Measurements from ENCODE around the gene CLCF1.
"Not testable (repeated sequence)": the region's sequence is repeated elsewhere in the genome, so short reads cannot be mapped to it uniquely, and the experiment has no call there.

CLCF1 gene

GRCh38 chr11:67407688-67408163, 34.3 kb upstream of the CLCF1 start:
- no peaks in the 10 kb centered on the region for H3K36me3 ChIP-seq (ENCODE audit: insufficient read depth, low read length)
- no peak overlapping the region for H3K4me3 ChIP-seq (ENCODE audit: low read depth, low read length)
- H2AFZ ChIP-seq (ENCODE audit: low read length, unreplicated experiment) = no peak overlapping the region
- no peaks in the 10 kb centered on the region for H3K4me1 ChIP-seq (ENCODE audit: control insufficient read depth, insufficient read depth, low read length, unreplicated experiment)
- no peak overlapping the region for H3K27ac ChIP-seq (ENCODE audit: low read depth, low read length)
- H3K27me3 ChIP-seq (ENCODE audit: insufficient read depth, low read length) = peaks cover 22% of the 10 kb centered on the region
- no peaks in the 10 kb centered on the region for H3K79me2 ChIP-seq (ENCODE audit: control insufficient read depth, insufficient read depth, low read length, unreplicated experiment)

GRCh38 chr11:67406969-67407687, 33.7 kb upstream of the CLCF1 start:
- Histone ChIP-seq H2AFZ (ENCODE audit: low read length, unreplicated experiment) (no peak overlapping the region), H3K79me2 (ENCODE audit: control insufficient read depth, insufficient read depth, low read length, unreplicated experiment) (no peaks in the 10 kb centered on the region)

DNA sequence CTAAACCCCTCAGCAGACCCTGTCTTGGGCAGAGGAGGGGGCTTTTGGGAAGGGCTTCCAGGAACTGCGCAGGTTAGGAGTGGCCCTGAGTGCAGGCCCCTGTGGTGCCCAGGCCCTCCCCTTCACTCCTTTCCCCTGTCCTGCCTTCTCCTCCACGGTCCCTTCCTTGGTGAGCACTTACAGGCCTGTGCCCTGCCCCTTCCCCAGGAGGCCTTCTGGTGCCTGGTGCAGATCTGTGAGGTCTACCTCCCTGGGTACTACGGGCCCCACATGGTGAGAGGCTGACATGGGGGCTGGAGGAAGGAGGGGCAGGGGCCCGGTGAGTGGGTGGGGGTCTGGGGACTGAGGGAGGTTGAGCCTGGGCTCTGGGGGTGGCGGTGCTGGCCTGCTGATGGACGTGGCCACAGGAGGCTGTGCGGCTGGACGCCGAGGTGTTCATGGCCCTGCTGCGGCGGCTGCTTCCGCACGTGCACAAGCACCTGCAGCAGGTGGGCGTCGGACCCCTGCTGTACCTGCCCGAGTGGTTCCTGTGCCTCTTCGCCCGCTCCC, 33.1 kb upstream of the CLCF1 start:
- H3K27me3 ChIP-seq (ENCODE audit: insufficient read depth, low read length) = peaks cover 20% of the 10 kb centered on the region
- no peak overlapping the region for H3K4me3 ChIP-seq (ENCODE audit: low read depth, low read length)
- H3K4me1 ChIP-seq (ENCODE audit: control insufficient read depth, insufficient read depth, low read length, unreplicated experiment) = peaks cover 4% of the 10 kb centered on the region
- H3K27ac ChIP-seq (ENCODE audit: low read depth, low read length) = no peak overlapping the region
- no peak overlapping the region for H2AFZ ChIP-seq (ENCODE audit: low read length, unreplicated experiment)
- peaks cover under 1% of the 10 kb centered on the region for H3K79me2 ChIP-seq (ENCODE audit: control insufficient read depth, insufficient read depth, low read length, unreplicated experiment)
- no peaks in the 10 kb centered on the region for H3K36me3 ChIP-seq (ENCODE audit: insufficient read depth, low read length)

More at GRCh38 chr11:67406969-67407687, 33.7 kb upstream of the CLCF1 start:
- peaks cover 22% of the 10 kb centered on the region for H3K27me3 ChIP-seq (ENCODE audit: insufficient read depth, low read length)
- no peak overlapping the region for H3K4me3 ChIP-seq (ENCODE audit: low read depth, low read length)
- H3K27ac ChIP-seq (ENCODE audit: low read depth, low read length) = no peak overlapping the region
- no peaks in the 10 kb centered on the region for H3K36me3 ChIP-seq (ENCODE audit: insufficient read depth, low read length)
- H3K4me1 ChIP-seq (ENCODE audit: control insufficient read depth, insufficient read depth, low read length, unreplicated experiment) = peaks cover 1% of the 10 kb centered on the region

GRCh38 chr11:67405688-67406339, 32.4 kb upstream of the CLCF1 start:
- no peak overlapping the region for H3K27ac ChIP-seq (ENCODE audit: low read depth, low read length)
- H3K36me3 ChIP-seq (ENCODE audit: insufficient read depth, low read length) = no peaks in the 10 kb centered on the region
- peaks cover 14% of the 10 kb centered on the region; the same call in 1 of the 2 replicates for H3K27me3 ChIP-seq (ENCODE audit: insufficient read depth, low read length)
- H3K4me3 ChIP-seq (ENCODE audit: low read depth, low read length) = no peak overlapping the region
- H2AFZ ChIP-seq (ENCODE audit: low read length, unreplicated experiment) = no peak overlapping the region
- peaks cover 4% of the 10 kb centered on the region for H3K4me1 ChIP-seq (ENCODE audit: control insufficient read depth, insufficient read depth, low read length, unreplicated experiment)
- peaks cover 7% of the 10 kb centered on the region for H3K79me2 ChIP-seq (ENCODE audit: control insufficient read depth, insufficient read depth, low read length, unreplicated experiment)

- peaks cover 8% of the 10 kb centered on the region; the same call in 1 of the 2 replicates for H3K27me3 ChIP-seq (ENCODE audit: insufficient read depth, low read length)
- no peak overlapping the region for H3K4me3 ChIP-seq (ENCODE audit: low read depth, low read length)
- H3K79me2 ChIP-seq (ENCODE audit: control insufficient read depth, insufficient read depth, low read length, unreplicated experiment) = peaks cover 13% of the 10 kb centered on the region
- H3K27ac ChIP-seq (ENCODE audit: low read depth, low read length) = no peak overlapping the region
- H2AFZ ChIP-seq (ENCODE audit: low read length, unreplicated experiment) = no peak overlapping the region
- H3K36me3 ChIP-seq (ENCODE audit: insufficient read depth, low read length) = peaks cover 1% of the 10 kb centered on the region; the same call in 1 of the 2 replicates
- peaks cover 10% of the 10 kb centered on the region for H3K4me1 ChIP-seq (ENCODE audit: control insufficient read depth, insufficient read depth, low read length, unreplicated experiment)
These were observed 31.8 kb upstream of the CLCF1 start for GRCh38 chr11:67405196-67405567.

- Histone ChIP-seq H3K4me3 (ENCODE audit: low read depth, low read length) (no peak overlapping the region), H3K4me1 (ENCODE audit: control insufficient read depth, insufficient read depth, low read length, unreplicated experiment) (peaks cover 12% of the 10 kb centered on the region), H3K36me3 (ENCODE audit: insufficient read depth, low read length) (peaks cover 2% of the 10 kb centered on the region; the same call in 1 of the 2 replicates), H3K27me3 (ENCODE audit: insufficient read depth, low read length) (peaks cover 3% of the 10 kb centered on the region; the same call in 1 of the 2 replicates), H3K79me2 (ENCODE audit: control insufficient read depth, insufficient read depth, low read length, unreplicated experiment) (peaks cover 15% of the 10 kb centered on the region), H2AFZ (ENCODE audit: low read length, unreplicated experiment) (no peak overlapping the region), H3K27ac (ENCODE audit: low read depth, low read length) (no peak overlapping the region)
These were observed 31.3 kb upstream of the CLCF1 start for GRCh38 chr11:67404515-67405195.

DNA sequence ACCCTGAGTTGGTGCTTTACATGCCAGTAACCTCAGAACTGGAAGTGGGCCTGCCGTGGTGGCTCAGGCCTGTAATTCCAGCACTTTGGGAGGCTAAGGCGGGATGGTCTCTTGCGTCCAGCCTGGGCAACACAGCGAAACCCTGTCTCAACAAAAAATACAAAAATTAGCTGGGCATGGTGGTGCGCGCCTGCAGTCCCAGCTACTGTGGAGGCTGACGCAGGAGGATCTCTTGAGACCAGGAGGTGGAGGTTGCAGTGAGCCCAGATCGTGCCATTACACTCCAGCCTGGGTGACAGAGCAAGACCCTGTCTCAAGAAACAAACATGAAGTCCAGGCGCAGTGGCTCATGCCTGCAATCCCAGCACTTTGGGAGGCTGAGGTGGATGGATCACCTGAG, 29.7 kb upstream of the CLCF1 start:
- not testable (repeated sequence) for H3K27ac ChIP-seq (ENCODE audit: low read depth, low read length)

DNA sequence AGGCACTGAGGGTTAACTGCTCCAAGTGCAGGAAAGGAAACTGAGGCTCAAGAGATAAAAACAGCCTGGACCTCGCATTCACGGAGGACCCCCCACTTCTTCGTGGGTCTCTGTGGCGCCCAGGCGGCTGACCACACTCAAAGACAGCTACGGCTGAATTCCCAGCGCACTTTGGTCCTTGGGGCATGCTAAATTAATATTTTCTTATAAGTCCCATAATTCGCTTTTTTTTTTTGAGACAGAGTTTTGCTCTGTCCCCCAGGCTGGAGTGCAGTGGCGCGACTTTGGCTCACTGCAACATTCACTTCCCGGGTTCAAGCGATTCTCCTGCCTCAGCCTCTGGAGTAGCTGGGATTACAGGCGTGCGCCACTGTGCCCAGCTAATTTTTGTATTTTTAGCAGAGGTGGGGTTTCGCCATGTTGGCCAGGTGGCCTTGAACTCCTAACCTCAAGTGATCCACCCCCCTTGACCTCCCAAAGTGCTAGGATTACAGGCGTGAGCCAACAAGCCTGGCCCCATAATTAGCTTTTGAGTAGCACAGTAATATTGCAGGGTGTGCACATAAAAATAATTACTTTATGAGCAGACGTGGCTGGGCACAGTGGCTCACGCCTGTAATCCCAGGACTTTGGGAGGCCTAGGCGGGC, 28.9 kb upstream of the CLCF1 start:
- H3K27me3 ChIP-seq (ENCODE audit: insufficient read depth, low read length); H3K36me3 ChIP-seq (ENCODE audit: insufficient read depth, low read length): not testable (repeated sequence)
- peaks cover 15% of the 10 kb centered on the region for H3K79me2 ChIP-seq (ENCODE audit: control insufficient read depth, insufficient read depth, low read length, unreplicated experiment)
- H3K27ac ChIP-seq (ENCODE audit: low read depth, low read length) = peak overlapping the region; percentile 68
- H3K4me1 ChIP-seq (ENCODE audit: control insufficient read depth, insufficient read depth, low read length, unreplicated experiment) = peaks cover 12% of the 10 kb centered on the region
- peak overlapping the region; percentile 98 for H2AFZ ChIP-seq (ENCODE audit: low read length, unreplicated experiment)
- peak overlapping the region; percentile 68 for H3K4me3 ChIP-seq (ENCODE audit: low read depth, low read length)

More for the DNA sequence above, 29.7 kb upstream of the CLCF1 start:
- not testable (repeated sequence) for H2AFZ ChIP-seq (ENCODE audit: low read length, unreplicated experiment); H3K27me3 ChIP-seq (ENCODE audit: insufficient read depth, low read length); H3K4me3 ChIP-seq (ENCODE audit: low read depth, low read length); H3K36me3 ChIP-seq (ENCODE audit: insufficient read depth, low read length)
- Histone ChIP-seq H3K4me1 (ENCODE audit: control insufficient read depth, insufficient read depth, low read length, unreplicated experiment) (peaks cover 12% of the 10 kb centered on the region), H3K79me2 (ENCODE audit: control insufficient read depth, insufficient read depth, low read length, unreplicated experiment) (peaks cover 15% of the 10 kb centered on the region)

DNA sequence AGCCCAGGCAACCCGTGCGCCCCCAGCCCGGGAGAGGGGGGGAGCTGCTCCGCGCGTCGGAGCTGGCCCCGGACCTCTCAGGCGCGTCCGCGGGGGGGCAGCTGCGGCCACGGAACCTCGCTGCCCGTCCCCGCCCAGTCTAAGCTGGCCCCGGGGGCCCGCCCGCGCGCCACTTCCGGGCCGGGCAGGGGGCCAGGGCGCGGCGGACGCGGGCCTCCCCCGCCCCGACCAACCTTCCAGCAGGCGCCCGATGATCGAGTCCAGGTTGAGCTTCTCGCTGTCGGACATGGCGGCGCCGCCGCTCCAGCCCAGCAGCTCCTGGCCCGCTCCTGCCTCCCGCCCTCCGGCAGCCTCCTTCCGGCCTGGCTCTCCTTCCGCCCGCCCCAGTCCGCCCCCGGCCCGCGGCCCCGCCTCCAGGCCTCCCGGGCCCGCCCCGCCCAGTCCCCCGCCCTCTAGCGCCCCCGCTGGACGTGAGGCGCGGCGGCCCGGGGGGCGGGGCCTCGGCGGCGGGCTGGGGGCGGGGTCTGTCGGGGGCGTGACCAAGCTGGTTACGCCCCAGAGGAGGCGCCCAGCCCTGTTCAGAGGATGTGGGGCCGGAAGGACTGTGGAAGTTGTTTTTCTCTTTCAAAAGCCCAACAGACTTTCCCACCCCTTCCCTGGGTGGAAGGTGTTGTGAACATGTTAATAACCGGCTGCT, 28.2 kb upstream of the CLCF1 start, which contains the start of gene PPP1CA:
Gene PPP1CA, minus strand, starts transcription at position 364 of the 697 bp plus-strand sequence. Its CDS starts 76 bp downstream, at position 288.
- Histone ChIP-seq H3K36me3 (ENCODE audit: insufficient read depth, low read length) (peaks cover 2% of the 10 kb centered on the region; the same call in 1 of the 2 replicates), H3K79me2 (ENCODE audit: control insufficient read depth, insufficient read depth, low read length, unreplicated experiment) (peaks cover 15% of the 10 kb centered on the region), H3K27ac (ENCODE audit: low read depth, low read length) (peak within 1 kb of the TSS; percentile 89), H3K4me3 (ENCODE audit: low read depth, low read length) (peak within 1 kb of the TSS; percentile 99), H3K27me3 (ENCODE audit: insufficient read depth, low read length) (no peaks in the 10 kb centered on the region), H3K4me1 (ENCODE audit: control insufficient read depth, insufficient read depth, low read length, unreplicated experiment) (peaks cover 12% of the 10 kb centered on the region), H2AFZ (ENCODE audit: low read length, unreplicated experiment) (peak within 1 kb of the TSS; percentile 98)

Measured in ACC112 (cell line).